Astrocyte (in vitro differentiated cells and primary cell): ENCODE results near the gene CREB3L1.

Source experiments
- EZH2 ChIP-seq: IDR thresholded peaks from 2 replicates; pipeline ENCODE4 v1.6.1; 2012; ENCODE audit warnings: mild to moderate bottlenecking, low read length, inconsistent platforms; ENCODE audit not compliant: insufficient read depth
- TF ChIP-seq, protein P1 (sequence below): IDR thresholded peaks from 2 replicates; pipeline ENCODE4 v1.5.1; 2011; ENCODE audit warnings: low read depth, mild to moderate bottlenecking, inconsistent platforms, low read length, moderate library complexity; ENCODE audit not compliant: insufficient read depth

DNA sequence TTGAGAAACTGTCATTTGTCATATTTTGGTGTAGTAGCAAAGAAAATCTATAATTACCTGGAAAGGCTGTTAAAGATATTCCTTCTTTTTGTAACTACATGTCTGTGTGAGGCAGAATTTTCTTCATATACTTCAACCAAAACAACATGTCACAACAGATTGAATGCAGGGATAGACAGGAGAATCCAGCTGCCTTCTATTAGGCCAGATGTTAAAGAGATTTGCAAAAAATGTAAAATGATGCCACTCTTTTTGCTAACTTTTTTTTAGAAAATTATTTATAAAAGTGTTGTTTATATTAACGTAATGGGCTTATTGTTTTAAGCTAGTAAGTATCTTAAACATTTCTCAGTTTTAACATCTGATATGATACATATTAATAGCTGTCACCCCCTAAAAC lies 82.5 kb downstream of the CREB3L1 start:
- TF ChIP-seq, protein P1, sequence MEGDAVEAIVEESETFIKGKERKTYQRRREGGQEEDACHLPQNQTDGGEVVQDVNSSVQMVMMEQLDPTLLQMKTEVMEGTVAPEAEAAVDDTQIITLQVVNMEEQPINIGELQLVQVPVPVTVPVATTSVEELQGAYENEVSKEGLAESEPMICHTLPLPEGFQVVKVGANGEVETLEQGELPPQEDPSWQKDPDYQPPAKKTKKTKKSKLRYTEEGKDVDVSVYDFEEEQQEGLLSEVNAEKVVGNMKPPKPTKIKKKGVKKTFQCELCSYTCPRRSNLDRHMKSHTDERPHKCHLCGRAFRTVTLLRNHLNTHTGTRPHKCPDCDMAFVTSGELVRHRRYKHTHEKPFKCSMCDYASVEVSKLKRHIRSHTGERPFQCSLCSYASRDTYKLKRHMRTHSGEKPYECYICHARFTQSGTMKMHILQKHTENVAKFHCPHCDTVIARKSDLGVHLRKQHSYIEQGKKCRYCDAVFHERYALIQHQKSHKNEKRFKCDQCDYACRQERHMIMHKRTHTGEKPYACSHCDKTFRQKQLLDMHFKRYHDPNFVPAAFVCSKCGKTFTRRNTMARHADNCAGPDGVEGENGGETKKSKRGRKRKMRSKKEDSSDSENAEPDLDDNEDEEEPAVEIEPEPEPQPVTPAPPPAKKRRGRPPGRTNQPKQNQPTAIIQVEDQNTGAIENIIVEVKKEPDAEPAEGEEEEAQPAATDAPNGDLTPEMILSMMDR = no peak
- TF ChIP-seq EZH2 = no peak
